Subcutaneous adipose tissue (tissue), 4 donors: ENCODE measurements around the gene PRPF19. TPM values are rescaled to one million over a fixed set of nuclear protein-coding genes. Genes with fewer than 3 reads are reported as not detected.

Experiments
- total RNA-seq, 4 donors: library from RNA; depleted of rRNA; stranded (reverse); fragments of >200 nt; gene quantifications; one replicate each; pipeline ENCODE4 v1.1.0, GENCODE V29; 2016
- TF ChIP-seq, protein P1 (sequence below): fragments of 450-650 bp; IDR thresholded peaks from one replicate; pipeline ENCODE4 v1.5.1; 2016; ENCODE audit warnings: low read depth, mild to moderate bottlenecking, control low read depth, antibody characterized with exemption, moderate library complexity

The PRPF19 gene
- total RNA-seq, 4 donors from 2014 or later = 24.3 to 43.2 (median 36.5) TPM

DNA sequence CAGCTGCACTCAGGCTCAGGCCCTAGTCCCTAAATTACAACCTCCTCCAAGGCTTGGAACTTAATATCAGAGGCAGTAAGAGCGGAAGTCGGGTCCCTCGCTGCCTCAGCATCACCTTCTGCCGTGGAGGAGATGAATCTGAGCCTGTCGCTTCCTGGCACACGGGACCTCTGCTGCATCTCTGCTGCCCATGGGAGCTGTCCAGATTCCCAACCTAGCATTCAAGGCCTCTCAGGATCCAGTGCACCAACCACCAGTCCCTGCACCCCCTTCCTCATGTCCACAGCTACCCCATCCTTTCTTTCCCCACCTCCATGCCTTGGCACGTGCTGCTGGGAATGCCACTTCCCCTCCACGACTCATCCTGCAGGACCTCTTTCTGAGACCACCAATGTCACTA is 48.1 kb downstream of the PRPF19 start:
- TF ChIP-seq, protein P1, sequence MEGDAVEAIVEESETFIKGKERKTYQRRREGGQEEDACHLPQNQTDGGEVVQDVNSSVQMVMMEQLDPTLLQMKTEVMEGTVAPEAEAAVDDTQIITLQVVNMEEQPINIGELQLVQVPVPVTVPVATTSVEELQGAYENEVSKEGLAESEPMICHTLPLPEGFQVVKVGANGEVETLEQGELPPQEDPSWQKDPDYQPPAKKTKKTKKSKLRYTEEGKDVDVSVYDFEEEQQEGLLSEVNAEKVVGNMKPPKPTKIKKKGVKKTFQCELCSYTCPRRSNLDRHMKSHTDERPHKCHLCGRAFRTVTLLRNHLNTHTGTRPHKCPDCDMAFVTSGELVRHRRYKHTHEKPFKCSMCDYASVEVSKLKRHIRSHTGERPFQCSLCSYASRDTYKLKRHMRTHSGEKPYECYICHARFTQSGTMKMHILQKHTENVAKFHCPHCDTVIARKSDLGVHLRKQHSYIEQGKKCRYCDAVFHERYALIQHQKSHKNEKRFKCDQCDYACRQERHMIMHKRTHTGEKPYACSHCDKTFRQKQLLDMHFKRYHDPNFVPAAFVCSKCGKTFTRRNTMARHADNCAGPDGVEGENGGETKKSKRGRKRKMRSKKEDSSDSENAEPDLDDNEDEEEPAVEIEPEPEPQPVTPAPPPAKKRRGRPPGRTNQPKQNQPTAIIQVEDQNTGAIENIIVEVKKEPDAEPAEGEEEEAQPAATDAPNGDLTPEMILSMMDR = no peak

DNA sequence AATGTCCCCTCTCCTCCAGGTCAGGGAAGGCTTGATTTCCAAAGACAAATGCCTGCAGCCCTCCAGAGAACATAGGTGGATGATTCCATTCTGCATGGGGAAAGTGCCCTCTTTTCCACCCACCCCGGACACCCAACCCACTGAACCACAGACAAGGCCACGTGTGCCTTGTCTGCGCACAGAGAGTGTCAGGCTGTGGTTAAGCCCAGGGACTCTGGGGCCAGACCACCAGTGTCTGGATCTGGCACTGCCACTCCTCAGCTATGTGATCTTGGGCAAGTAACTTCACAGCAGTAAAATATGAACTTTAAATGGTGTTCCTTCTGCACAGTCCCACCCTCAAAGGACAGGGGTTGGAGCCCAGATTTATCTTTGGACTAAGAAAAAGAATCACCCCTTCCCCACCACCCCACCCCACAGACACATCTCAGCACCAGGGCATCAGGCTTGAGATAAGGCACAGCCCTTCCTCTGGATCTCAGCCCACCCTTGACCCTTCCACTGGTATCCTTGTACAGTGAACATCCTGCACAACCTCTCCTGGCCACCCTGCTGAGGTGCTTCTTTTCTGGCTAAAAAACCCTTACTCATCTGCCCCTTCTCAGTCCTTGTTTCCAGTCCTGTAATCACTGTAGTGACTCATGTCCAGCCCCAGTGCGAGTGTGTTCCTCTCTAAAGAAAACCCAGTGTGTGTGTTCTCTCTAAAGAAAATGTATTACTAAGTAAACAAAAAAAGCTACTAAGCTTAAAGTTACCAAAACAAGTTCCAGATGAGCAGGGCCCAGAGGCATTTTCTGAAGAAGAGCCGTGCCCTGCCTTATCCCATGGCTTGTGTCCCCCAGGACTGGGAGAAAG is 48.8 kb downstream of the PRPF19 start:
- TF ChIP-seq, protein P1 = no peak

DNA sequence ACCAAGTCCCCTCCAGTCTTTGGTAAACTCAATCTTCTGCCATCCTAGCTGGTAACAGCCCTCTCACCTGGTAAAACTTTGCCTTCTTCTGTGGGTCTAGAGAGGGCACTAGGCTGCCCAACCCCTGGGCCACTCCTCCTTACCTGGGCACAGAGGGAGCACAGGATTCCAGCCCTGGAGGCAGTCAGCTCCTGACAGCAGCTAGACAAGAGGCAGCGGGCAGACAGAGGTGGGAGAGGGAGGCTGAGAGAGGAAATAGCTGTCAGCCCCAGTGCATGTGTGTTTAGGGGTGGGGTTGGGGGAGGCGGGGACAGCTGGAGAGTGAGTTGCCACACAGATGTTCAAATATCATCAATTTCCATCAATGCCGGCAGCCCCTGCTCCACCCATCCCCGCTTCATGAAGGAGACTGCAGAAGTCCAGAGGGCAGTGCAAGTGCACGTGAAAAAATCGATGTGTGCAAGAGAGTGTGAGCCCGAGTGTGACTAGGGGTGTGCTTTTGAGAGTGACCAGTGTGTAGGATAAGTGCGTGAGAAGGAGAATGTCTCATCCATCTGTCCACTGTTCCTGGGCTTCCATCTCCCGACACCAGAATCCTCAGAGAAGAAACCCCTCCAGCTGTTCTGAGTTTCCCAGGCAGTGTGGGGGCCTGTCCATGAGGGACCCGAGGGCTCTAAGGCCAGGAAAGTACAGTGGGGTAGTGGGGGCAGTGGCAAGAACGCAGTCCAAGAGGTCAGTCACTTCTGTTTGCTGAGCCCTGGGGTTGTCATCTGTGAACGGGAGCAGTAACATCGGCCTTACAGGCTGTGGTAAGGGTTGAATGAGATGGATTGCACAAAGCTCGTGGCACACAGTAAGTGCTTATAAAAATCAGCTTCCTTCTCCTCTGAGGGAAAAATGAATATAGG is 50.4 kb downstream of the PRPF19 start, which contains the start of gene PTGDR2:
Gene PTGDR2 (minus strand): TSS at position 225 of the 908 bp plus-strand sequence. CDS start 2,228 bp downstream, outside the sequence.
- TF ChIP-seq, protein P1 = no peak

DNA sequence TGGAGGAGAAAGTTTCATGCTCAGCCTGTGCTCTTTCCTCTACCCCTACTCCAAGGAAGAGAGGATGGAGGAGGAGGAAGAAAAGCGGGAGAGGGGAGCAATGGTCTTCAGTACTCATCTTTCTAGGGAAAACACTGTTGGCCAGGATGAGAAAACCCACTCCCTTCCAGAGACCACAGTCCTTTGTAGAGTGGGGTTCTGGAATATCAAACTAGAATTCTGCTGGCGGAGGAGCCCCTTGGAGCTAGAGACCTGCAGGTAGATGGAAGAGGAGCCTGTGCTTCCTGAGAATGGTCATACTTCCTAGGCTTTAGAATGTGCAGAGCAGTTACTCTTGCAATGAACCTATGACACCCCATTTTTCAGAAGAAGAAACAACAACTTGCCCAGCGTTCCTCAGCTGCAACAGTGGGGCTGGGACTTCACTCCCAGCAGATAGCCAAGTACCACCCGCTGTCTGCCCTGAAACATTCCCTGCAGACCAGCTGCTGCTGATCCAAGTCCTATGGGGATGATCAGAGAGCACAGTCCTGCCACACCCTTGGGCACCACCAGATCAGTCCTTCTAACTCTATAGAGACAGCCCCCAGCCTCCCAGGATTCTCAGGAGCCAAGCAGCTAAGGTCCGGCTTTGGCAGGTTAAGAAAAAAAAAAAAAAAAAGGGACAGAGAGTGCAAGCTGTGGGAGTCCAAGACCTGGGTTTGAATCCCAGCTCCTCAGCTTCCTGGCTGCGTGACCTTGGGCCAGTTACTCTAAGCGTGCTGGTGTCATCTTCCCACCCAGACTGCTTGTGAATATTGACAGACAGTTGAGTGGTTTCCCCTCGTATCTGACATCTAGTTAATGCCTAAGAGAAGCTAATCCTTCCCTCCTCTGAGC is 51.3 kb downstream of the PRPF19 start:
- TF ChIP-seq, protein P1 = no peak

DNA sequence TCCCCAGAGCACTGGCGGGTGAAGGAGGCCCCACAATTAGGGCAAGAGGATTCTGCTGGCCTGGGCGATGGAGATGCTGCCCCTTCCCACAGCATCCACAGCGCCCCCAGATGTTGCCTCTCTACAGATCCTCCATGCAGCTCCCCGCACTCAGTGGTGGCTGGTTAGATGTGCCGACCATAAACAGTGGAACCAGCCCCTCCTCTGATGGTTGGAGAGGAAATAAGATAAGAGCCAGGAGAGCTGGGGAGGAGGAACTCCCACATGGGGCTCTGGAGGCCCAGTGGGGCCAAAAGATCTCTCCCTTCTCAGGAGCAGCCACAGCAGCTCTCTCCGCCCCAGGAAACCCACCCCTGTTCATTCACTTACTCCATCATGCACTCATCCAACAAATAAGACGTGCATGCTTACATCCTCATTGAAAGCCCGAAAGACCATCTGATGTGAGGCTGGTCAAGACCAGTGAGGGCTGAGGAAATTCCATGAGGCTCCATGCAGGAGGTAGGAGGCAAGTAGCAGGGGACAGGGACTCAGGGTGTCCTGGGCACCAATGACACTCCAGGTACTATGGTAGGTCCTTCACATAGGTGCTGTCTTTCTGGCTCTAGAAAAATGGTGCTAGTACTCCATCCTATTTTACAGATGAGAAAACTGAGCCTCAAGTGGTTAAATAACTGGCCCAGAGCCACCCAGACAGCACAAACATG is 52.1 kb downstream of the PRPF19 start:
- TF ChIP-seq, protein P1 = no peak
